Measurements from ENCODE around the gene ZC3H10.
"Not testable (repeated sequence)": the region's sequence is repeated elsewhere in the genome, so short reads cannot be mapped to it uniquely, and the experiment has no call there.

ZC3H10 gene

DNA sequence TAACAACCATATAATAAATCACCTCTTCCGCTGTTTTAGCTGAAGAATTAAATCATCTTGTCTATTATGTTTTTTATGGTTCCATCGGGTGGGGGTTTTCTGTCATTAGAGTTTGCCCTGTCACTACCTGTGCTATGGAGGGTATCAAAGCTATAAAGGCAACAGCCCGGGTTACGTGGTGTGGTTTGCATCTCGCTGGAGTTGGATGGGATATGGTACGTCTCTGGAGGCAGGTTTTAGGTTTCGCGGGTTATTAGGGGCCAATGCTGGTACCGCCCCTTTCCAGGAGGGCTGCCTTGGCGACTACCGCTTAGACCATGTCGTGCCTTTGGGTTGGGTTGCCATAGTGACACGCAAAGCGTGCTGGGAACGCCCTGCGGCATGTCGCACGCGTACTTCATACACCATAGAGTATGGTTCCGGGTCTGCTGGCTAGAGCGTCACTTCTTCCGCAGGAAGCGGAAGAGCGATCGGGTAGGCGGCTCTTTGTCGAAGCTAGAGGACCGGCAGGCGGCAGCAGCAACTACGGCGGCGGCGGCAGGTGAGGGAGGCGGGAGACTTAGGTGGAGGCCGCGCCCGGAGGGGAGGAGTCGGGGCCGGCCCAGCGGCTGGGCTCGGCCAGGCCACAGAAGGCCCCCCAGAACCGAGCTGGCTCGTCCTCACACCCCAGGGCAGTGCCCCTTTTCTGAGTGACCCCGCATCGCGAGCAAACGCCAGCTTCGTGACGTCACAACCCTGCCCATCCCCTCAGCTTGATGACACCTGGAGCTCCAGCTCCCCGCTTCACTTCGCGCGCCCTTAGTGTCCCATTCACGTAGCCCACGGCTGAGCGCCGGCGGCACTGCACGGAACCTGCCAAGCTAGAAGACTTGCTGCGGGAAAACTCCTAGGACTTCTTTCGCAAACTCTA is at the start of gene ZC3H10:
TSS of gene ZC3H10 (plus strand) at position 489 of the 910 bp plus-strand sequence. CDS start 2,297 bp downstream, outside the sequence.
- DNase-seq = peak; percentile 96

DNA sequence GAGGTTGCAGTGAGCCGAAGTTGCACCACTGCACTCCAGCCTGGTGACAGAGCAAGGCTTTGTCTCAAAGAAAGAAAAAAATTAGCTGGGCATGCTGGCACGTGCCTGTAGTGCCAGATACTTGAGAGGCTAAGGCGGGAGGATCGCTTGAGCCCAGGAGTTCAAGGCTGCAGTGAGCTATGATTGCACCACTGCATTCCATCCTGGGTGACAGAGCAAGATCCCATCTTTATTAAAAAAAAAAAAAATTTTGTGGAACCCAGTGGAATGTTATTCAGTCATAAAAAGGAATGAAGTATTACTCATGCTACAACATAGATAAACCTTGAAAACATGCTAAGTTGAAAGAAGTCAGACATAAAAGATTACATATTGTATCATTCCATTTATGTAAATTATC is 46.4 kb upstream of the ZC3H10 start:
- no peak for DNase-seq

DNA sequence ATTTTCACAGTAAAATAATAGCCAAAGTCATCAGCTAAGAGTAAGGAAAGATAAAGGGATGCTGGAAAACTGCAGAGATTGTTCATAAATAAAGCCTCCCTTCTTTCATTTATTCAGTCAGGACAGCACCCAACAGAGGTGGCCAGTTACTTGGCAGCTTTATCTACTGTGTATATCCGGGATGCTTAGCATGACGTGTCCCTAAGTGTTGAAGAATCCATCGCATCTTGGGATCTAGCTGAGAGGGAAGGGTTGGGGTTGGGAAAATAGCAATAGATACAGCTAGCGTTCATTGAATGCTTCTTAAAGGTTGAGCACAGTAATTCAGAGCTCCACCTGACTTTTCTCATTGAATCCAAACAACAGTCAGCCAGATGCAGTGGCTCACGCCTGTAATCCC is 43.7 kb upstream of the ZC3H10 start:
- DNase-seq = no peak

GRCh38 chr12:56077966-56078365 is 40.1 kb upstream of the ZC3H10 start:
- not testable (repeated sequence) for DNase-seq

DNA sequence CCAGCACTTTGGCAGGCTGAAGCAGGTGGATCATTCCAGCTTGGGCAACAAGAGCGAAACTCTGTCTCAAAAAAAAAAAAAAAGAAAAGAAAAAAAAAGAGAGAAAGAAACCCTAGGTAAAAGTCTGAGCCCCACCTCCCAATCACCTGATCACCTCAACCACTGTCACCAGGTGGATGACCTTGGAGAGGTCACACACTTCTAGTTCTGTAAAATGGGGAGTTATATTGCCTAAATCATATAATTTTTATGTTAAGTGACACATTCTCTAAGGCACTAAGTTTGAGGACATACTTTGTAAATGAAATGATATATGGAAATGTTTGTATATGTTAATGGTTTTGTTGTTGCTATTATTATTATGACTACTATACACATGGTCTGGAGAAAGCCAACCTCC is 39.6 kb upstream of the ZC3H10 start:
- DNase-seq = no peak

DNA sequence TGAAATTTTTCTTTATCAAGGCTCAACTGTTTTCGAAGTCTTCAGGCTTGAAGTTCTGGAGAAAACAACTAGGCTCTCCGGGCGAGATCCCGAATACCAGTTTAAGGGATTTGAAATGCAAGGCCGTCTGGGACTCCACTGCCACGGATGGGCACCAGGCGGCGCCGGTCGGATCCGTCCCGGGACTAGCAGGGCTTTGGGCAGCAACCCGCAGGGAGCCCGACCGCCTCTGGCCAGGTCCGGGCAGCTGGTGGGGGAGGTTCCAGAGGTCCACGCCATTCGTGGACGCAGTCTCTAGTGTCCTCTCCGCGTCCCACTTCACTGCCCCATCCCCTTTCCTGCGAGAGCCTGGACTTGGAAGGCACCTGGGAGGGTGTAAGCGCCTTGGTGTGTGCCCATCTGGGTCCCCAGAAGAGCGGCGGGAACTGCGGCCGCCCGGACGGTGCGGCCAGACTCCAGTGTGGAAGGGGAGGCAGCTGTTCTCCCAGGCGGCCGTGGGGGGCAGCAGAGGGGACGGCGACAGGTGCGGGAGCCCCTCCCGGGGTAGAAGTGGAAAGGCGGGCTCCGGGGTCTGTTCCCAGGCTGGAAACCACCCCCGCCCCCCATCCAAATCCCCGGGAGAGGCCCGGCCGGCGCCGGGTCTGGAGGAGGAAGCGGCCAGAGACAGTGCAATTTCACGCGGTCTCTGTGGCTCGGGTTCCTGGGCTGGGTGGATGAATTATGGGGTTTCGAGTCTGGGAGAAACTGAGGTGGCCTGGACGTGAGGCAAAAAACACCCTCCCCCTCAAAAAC is 38.9 kb upstream of the ZC3H10 start:
- peak; percentile 19 for DNase-seq

DNA sequence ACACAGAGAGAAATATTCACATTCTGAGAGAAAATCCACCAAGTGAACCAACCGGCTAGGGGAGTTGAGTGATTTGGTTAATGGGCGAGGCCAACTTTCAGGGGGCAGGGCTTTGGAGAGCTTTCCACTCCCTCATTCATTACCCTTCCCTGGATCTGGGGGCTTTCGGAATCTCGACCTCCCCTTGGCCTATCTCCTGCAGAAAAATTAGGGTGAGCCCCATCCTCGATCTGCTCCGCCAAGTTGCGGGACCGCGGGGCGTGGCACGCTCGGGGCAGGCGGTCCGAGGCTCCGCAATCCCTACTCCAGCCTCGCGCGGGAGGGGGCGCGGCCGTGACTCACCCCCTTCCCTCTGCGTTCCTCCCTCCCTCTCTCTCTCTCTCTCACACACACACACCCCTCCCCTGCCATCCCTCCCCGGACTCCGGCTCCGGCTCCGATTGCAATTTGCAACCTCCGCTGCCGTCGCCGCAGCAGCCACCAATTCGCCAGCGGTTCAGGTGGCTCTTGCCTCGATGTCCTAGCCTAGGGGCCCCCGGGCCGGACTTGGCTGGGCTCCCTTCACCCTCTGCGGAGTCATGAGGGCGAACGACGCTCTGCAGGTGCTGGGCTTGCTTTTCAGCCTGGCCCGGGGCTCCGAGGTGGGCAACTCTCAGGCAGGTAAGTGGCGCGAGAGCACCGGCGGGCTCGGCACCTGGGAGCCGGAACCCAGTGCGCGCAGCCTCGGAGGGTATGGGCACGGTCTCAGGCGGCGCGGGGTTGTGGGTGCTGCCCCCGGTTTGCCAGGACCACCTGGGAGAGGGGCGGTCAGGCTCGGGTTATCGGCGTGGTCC is 38.1 kb upstream of the ZC3H10 start, which contains the start of gene ERBB3:
TSS of gene ERBB3 (plus strand) at position 443 of the 833 bp plus-strand sequence. CDS start at position 579, 136 bp downstream.
- peak; percentile 53 for DNase-seq

- DNase-seq = no peak
Measured at GRCh38 chr12:56080556-56081138, 37.4 kb upstream of the ZC3H10 start.

- no peak for DNase-seq
Measured at GRCh38 chr12:56081393-56082347, 36.4 kb upstream of the ZC3H10 start.

- DNase-seq = no peak
Measured at GRCh38 chr12:56082382-56082781, 35.7 kb upstream of the ZC3H10 start.

GRCh38 chr12:56082967-56083366 is 35.1 kb upstream of the ZC3H10 start:
- no peak for DNase-seq

DNA sequence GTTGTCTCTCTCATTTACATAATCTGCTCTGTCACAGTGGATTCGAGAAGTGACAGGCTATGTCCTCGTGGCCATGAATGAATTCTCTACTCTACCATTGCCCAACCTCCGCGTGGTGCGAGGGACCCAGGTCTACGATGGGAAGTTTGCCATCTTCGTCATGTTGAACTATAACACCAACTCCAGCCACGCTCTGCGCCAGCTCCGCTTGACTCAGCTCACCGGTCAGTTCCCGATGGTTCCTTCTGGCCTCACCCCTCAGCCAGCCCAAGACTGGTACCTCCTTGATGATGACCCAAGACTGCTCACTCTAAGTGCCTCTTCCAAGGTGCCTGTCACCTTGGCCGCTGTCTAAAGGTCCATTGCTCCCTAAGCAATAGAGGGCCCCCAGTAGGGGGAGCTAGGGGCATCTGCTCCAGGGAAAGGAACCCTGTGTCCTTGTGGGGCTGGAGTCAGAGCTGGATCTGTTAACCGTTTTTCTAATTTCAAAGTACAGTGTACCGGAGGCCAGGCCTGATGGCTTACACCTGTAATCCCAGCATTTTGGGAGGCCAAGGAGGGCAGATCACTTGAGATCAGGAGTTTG is 33.0 kb upstream of the ZC3H10 start:
- no peak for DNase-seq

- DNase-seq = no peak
Measured at GRCh38 chr12:56086096-56086495, 32.0 kb upstream of the ZC3H10 start.

GRCh38 chr12:56086608-56087007 is 31.5 kb upstream of the ZC3H10 start:
- DNase-seq = no peak

DNA sequence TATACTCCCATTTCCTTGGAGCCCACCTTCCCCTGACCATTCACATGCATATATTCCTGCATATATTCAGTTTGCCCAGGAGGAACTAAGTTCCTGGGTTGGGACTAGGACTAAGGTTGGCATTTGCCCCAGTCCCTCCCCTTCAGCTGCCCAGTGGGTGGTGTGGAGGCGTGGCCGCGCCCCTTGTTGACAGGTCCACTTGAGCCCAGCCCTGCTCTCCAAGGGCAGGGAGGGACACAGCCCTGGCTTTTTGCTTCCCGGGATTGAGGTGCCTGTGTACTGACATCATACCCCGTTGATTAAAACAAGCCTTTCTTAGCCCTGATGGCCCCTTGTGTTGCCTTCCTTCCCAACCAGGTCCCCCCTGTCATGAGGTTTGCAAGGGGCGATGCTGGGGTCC is 30.8 kb upstream of the ZC3H10 start:
- DNase-seq = no peak

DNA sequence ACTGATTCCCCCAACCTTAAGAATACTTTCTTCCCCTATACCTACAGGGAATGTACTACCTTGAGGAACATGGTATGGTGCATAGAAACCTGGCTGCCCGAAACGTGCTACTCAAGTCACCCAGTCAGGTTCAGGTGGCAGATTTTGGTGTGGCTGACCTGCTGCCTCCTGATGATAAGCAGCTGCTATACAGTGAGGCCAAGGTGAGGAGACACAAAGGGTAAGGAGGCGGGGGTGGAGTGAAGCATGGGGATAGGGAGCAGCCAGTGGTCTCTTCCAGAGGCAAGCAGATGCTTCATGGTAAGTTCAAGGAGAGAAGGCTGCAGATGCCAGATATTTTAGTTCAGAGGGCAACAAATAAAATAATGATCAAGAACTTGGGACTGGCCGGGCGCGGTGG is 20.3 kb upstream of the ZC3H10 start:
- DNase-seq = no peak

DNA sequence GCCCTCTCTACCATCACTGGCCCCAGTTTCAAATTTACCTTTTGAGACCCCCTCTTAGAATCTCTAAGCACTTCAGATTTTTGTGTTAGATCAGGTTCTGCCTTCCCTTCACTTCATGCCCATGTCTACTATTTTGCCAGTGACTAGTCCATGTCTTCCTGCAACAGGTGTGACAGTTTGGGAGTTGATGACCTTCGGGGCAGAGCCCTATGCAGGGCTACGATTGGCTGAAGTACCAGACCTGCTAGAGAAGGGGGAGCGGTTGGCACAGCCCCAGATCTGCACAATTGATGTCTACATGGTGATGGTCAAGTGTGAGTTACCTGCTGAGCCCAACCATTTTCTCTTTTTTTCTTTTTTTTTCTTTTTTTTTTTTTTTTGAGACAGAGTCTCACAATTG is 19.5 kb upstream of the ZC3H10 start:
- DNase-seq = no peak

- DNase-seq = no peak
Measured at GRCh38 chr12:56099787-56100186, 18.3 kb upstream of the ZC3H10 start.

DNA sequence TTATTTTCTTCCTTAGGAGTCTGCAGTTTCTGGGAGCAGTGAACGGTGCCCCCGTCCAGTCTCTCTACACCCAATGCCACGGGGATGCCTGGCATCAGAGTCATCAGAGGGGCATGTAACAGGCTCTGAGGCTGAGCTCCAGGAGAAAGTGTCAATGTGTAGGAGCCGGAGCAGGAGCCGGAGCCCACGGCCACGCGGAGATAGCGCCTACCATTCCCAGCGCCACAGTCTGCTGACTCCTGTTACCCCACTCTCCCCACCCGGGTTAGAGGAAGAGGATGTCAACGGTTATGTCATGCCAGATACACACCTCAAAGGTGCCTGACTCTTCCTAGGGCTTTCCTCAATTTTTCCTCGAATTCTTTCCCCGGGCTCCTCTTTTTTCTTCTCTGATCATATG is 17.0 kb upstream of the ZC3H10 start:
- DNase-seq = no peak

GRCh38 chr12:56102683-56103065 is 15.4 kb upstream of the ZC3H10 start:
- no peak for DNase-seq

Measured in activated CD4-positive, alpha-beta T cell treated with anti-CD3 and anti-CD28 coated beads for 1 hour (primary cell).